Measurements from ENCODE around the gene PPM1N.

PPM1N gene

DNA sequence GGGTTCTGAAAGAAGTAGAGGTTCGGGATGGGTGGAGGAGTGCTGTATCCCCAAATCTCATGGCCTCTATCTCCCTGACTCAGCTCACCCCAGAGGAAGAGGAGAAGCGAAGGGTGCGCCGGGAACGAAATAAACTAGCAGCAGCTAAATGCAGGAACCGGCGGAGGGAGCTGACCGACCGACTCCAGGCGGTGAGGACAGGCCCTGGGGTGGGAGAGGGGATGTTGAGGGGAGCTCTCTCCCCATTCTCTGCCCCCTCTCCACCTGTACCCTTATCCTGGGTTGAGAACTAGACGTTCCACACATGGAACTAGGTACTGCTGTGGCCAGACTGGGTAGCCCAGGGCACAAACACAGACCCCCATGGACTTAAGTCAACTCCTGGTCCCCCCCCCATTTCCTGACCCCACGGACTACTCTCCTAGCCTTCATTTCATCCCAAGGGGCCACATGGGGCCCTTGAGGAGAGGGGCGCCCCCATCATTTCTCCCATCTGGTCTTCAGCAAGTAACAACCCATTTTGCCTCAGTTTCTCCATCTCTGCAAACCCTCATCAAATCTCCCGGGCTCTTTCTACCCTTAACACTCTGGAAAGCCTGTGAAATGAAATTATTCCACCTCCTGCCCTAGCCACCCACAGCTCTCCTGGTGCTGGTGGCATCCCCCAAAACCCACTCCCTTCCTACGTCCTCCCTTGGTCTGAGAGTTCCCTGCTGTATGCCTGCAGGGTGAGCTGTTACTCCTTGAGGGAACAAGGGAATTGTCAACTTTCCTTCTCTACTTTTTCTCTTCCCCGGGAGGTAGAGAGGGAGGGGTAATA is 26.9 kb upstream of the PPM1N start:
- no peak for DNase-seq

DNA sequence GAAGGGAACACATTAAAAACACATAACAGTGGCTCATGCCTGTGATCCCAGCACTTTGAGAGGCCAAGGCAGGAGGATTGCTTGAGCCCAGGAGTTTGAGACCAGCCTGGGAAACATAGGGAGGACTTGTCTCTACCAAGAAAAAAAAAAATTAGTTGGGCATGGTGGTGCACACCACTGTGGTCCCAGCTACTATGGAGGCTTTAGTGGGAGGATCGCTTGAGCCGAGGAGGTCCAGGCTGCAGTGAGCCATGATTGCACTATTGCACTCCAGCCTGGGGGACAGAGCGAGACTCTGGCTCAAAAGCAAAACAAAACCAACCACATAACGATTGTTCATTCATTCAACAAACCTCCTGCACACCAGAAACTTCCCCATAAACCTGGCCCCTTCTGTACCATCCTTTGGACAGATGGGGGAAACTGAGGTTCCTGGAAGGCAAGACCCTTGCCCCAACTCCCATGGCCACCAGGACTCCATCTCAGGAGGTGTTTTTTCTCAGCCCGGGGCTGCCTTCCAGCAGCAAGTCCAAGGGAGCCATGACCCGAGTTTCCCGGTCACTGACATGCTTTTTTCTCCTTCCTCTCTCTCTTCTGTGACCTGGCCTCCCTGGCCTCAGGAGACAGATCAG is 26.2 kb upstream of the PPM1N start:
- no peak for DNase-seq

DNA sequence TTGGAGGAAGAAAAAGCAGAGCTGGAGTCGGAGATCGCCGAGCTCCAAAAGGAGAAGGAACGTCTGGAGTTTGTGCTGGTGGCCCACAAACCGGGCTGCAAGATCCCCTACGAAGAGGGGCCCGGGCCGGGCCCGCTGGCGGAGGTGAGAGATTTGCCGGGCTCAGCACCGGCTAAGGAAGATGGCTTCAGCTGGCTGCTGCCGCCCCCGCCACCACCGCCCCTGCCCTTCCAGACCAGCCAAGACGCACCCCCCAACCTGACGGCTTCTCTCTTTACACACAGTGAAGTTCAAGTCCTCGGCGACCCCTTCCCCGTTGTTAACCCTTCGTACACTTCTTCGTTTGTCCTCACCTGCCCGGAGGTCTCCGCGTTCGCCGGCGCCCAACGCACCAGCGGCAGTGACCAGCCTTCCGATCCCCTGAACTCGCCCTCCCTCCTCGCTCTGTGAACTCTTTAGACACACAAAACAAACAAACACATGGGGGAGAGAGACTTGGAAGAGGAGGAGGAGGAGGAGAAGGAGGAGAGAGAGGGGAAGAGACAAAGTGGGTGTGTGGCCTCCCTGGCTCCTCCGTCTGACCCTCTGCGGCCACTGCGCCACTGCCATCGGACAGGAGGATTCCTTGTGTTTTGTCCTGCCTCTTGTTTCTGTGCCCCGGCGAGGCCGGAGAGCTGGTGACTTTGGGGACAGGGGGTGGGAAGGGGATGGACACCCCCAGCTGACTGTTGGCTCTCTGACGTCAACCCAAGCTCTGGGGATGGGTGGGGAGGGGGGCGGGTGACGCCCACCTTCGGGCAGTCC is 25.5 kb upstream of the PPM1N start:
- no peak for DNase-seq

DNA sequence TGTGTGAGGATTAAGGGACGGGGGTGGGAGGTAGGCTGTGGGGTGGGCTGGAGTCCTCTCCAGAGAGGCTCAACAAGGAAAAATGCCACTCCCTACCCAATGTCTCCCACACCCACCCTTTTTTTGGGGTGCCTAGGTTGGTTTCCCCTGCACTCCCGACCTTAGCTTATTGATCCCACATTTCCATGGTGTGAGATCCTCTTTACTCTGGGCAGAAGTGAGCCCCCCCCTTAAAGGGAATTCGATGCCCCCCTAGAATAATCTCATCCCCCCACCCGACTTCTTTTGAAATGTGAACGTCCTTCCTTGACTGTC is 24.9 kb upstream of the PPM1N start:
- DNase-seq: no peak

DNA sequence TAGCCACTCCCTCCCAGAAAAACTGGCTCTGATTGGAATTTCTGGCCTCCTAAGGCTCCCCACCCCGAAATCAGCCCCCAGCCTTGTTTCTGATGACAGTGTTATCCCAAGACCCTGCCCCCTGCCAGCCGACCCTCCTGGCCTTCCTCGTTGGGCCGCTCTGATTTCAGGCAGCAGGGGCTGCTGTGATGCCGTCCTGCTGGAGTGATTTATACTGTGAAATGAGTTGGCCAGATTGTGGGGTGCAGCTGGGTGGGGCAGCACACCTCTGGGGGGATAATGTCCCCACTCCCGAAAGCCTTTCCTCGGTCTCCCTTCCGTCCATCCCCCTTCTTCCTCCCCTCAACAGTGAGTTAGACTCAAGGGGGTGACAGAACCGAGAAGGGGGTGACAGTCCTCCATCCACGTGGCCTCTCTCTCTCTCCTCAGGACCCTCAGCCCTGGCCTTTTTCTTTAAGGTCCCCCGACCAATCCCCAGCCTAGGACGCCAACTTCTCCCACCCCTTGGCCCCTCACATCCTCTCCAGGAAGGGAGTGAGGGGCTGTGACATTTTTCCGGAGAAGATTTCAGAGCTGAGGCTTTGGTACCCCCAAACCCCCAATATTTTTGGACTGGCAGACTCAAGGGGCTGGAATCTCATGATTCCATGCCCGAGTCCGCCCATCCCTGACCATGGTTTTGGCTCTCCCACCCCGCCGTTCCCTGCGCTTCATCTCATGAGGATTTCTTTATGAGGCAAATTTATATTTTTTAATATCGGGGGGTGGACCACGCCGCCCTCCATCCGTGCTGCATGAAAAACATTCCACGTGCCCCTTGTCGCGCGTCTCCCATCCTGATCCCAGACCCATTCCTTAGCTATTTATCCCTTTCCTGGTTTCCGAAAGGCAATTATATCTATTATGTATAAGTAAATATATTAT is 24.3 kb upstream of the PPM1N start:
- no peak for DNase-seq

GRCh38 chr19:45474606-45475521 is 23.4 kb upstream of the PPM1N start:
- DNase-seq: no peak

DNA sequence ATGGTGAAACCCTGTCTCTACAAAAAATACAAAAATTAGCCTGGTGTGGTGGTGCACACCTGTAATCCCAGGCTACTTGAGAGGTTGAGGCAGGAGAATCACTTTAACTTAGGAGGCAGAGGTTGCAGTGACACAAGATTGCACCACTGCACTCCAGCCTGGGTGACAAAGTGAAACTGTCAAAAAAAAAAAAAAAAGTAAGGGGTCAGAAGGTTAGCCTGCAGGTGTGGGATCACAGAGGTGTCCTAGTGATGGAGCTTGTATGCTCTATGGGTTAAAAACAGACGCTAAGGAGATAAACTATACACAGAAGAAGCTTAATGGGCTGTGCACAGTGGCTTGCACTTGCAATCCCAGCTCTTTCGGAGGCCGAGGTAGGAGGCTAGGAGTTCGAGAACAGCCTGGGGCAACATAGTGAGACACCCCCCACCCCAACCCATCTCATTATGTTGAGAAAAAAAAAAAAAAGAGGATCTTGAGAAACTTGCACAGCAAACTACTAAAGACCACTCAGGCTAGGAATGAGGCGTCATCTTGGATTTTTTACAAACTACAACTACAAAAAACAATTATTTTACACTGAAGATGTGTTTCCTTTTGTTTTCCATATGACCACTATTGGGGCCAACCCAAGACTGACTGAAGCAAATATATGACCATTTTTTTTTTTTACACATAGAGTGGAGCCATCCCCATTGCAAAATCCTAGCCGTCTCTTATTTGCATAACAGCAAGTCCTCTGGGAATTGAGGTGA is 22.5 kb upstream of the PPM1N start:
- DNase-seq: no peak

DNA sequence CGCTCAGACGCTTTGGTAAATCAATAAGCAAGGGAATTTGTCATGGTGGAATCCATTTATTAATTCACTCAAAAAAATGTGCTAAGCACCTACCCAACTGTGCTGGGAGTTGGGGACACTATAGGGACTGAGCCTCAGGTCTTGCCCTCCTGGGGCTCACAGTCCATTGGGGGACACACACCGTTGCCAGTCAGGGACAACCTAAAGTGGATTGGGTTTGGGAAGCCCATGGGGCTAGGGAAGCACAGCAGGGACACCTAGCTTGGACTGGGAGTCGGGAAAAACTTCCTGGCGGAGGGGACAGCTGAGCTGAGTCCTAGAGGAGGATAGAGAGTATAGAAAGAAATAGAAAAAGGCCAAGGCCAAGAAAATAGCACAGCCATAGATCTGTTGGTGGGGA is 21.9 kb upstream of the PPM1N start:
- DNase-seq: no peak

- no peak for DNase-seq
These were observed 21.1 kb upstream of the PPM1N start for GRCh38 chr19:45477186-45477585.

GRCh38 chr19:45477713-45478453 is 20.4 kb upstream of the PPM1N start:
- no peak for DNase-seq

DNA sequence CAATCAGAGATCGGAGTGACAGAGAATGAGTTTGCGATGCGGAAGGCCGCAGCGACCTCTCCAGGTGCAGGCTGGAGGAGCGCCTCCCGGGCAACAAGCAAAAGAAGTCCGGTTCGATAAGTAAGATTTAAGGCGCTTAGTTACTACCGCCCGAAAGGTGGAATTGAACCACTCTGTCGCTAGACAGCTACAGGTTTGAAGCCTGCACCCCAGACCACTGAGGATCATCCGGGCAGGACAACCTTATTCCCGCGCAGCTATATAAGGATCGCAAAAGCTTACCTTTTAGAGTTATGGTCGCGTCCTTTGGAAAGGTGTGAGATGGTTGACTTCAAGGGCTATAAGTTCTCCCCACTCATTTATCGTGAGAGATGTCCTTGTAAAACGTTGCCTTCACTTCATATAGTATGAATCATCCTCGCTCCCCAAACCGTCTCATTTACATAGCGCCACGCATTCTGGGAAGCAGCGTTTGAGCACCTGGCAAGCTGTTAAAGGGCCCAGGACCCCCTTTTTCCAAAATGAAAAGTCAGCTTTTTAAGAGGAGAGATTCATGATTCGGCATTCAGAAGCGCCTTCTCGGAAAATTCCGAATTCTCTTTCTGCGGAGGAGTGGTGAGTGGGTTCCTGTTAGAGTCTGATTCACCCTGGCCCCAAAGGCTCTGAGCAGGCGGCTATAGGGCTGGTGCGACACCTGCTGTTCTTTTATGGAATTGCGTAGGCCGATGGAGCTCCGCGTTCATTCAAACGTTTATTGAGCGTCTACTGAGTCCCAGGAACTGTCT is 19.6 kb upstream of the PPM1N start:
- DNase-seq: no peak

DNA sequence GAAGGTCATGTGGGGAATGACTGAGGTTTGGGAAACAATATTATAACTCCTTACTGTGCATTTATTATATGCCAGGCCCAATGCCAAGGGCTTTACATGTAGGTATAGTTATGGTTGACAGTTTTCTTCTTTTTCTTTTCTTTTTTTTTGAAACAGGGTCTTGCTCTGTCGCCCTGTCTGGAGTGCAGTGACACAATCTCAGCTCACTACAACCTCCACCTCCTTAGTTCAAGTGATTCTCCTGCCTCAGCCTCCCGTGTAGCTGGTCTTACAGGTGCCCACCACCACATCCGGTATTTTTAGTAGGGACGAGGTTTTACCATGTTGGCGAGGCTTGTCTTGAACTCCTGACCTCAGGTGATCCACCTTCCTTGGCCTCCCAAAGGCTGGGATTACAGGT is 15.2 kb upstream of the PPM1N start:
- no peak for DNase-seq

DNA sequence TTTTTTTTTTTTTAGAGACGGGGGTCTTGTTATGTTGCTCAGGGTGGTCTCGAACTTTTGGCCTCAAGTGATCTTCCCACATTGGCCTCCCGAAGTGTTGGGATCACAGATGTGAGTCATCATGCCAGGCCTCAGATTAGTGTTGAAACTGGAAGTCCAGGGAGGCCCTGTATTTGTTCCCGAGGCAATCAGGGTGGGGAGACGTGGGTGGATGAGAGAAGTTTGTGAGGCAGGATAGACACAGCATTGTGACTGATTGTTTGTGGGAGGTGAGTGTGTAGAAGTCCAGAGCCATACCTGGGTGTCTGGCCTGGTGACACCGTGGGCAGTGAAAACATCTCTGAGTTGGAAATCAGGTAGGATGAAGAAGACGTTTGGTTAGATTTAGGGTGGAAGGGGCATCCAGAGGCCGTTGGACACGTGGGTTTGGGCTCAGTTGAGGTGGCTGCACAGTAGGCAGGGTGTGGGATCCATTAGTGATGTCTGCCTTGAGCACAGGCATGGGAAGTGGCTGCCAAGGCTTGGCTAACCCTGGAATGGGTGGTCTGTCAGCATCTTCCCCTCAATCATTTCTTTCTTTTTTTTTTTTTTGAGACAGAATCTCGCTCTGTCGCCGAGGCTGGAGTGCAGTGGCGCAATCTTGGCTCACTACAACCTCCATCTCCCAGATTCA is 13.8 kb upstream of the PPM1N start:
- DNase-seq: no peak

- no peak for DNase-seq
These were observed 12.8 kb upstream of the PPM1N start for GRCh38 chr19:45485305-45486077.

DNA sequence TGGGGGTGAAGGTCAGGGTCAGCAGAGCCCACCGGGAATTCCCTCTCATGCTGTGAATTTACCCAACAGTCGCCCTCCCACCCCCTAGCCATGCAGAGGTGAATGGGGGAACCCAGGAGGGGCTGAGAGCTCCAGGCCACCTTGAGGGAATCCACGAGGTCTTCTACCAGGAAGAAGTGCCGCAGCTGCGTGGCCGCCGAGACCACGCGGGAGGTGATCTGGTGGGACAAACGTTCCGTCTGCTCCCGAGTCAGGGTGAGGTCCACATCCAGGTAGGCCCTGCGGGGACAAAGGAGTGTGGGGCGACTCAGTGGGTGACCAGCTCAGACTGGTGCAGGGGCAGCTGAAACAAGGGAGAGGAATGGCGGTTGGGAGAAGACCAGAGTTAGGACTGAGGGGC is 9.5 kb upstream of the PPM1N start:
- DNase-seq: no peak

DNA sequence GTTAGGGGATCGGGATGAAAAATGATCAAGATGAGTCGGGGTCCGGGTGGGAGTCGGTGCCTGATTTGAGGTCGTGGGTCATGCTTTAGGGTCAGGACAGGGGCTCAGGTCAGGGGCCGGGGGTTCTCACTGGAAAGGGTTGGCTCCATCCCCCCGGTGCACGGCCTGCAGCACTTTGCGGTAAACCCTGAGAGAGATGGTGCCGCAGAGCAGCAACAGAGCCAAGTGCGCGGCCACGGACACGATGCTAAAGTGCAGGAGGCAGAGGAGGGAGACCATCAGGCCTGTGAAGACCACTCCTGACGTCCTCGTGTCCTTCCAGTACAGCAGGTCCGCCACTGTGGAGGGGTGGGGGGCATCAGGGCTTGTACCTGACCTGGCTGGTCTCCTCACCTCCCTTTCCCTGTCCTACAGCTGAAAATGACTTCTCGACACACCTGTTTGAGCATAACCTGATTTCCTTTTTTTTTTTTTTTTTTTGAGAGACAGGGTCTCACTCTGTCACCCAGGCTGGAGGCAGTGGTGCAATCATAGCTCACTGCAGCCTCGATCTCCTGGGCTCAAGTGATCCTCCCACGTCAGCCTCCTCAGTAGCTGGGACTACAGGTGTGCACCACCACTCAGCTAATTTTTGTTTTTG is 8.9 kb upstream of the PPM1N start:
- no peak for DNase-seq

- DNase-seq: no peak
These were observed 6.1 kb upstream of the PPM1N start for GRCh38 chr19:45492137-45492626.
